Measurements from ENCODE around the gene DCLK1. TPM values are rescaled to one million over a fixed set of nuclear protein-coding genes. Genes with fewer than 3 reads are reported as not detected.

DCLK1 gene
- total RNA-seq, 1 experiment from 2014 or later: 0.10 TPM

GRCh38 chr13:36068991-36069390, 62.2 kb downstream of the DCLK1 start:
- Histone ChIP-seq H3K4me1 (ENCODE audit: control insufficient read depth in 1 of 2, insufficient read depth in 2 of 2, low read length in 2 of 2) (no peaks in the 10 kb centered on the region), H3K9me3 (ENCODE audit: control insufficient read depth in 1 of 2, insufficient read depth in 1 of 2, low read depth in 1 of 2, low read length in 2 of 2) (peaks cover 0 to 9% of the 10 kb centered on the region in 2 experiments; a peak in 1 of 4 replicates), H3K9ac (ENCODE audit: low read length) (no peak overlapping the region), H4K20me1 (ENCODE audit: insufficient read depth) (no peaks in the 10 kb centered on the region), H3K27ac (ENCODE audit: low read depth, low read length) (no peak overlapping the region), H3K4me3 (replicated peaks in 1 of 2; ENCODE audit: low read depth in 1 of 2, low read length in 2 of 2) (no peak overlapping the region), H2AFZ (ENCODE audit: low read depth, low read length, poor library complexity, severe bottlenecking) (no peak overlapping the region), H3K79me2 (ENCODE audit: insufficient read depth, low read length) (no peaks in the 10 kb centered on the region), H3K36me3 (ENCODE audit: control insufficient read depth in 1 of 2, insufficient read depth in 2 of 2, low read length in 2 of 2) (no peaks in the 10 kb centered on the region), H3K27me3 (ENCODE audit: insufficient read depth, low read length) (no peaks in the 10 kb centered on the region), H3K4me2 (ENCODE audit: low read length) (no peak overlapping the region), H3K9me2 (ENCODE audit: insufficient read depth) (no peaks in the 10 kb centered on the region)
- intact Hi-C loops (cut with micrococcal nuclease): no loop called here
- BruUV-seq (replicated peaks): no TSS peak
- ChIA-PET POLR2A (no interaction called here), RAD21 (ENCODE audit: low non-redundant PET in 1 of 2, low total read pairs in 2 of 2, uncharacterized antibody in 2 of 2, unreplicated experiment in 2 of 2) (no interaction called here), CTCF (no interaction called here)
- no peak for DNase-seq (ENCODE audit: low read depth, low spot score)
- no peak for ATAC-seq
- TF ChIP-seq ZFX (IDR thresholded peaks at IDR 0.05): no peak
- TF ChIP-seq ATF3 (IDR thresholded peaks at IDR 0.05): no peak
- TF ChIP-seq CEBPB (IDR thresholded peaks at IDR 0.05; ENCODE audit: low read depth): no peak
- TF ChIP-seq TCF7L2 (IDR thresholded peaks at IDR 0.05; ENCODE audit: borderline replicate concordance, extremely low read depth, insufficient read depth, insufficient read length): no peak
- no peak for TF ChIP-seq EZH2phosphoT487 (IDR thresholded peaks at IDR 0.05; ENCODE audit: borderline replicate concordance)
- no peak for TF ChIP-seq MAX (IDR thresholded peaks at IDR 0.05)
- TF ChIP-seq EGR1 (IDR thresholded peaks at IDR 0.05; ENCODE audit: low read depth): no peak
- no peak for TF ChIP-seq CBX3 (IDR thresholded peaks at IDR 0.05; ENCODE audit: low read depth)
- TF ChIP-seq SIN3A (IDR thresholded peaks at IDR 0.05; ENCODE audit: low read depth): no peak
- TF ChIP-seq YY1 (IDR thresholded peaks at IDR 0.05; ENCODE audit: extremely low read depth, insufficient replicate concordance, low read depth, low read length): no peak
- TF ChIP-seq RAD21 (IDR thresholded peaks at IDR 0.05; ENCODE audit: low read depth): no peak
- TF ChIP-seq ZNF274 (IDR thresholded peaks at IDR 0.05; ENCODE audit: low read depth, low read length): no peak
- TF ChIP-seq POLR2A (IDR thresholded peaks at IDR 0.05; ENCODE audit: borderline replicate concordance, extremely low read depth, insufficient read depth, insufficient read length): no peak
- TF ChIP-seq JUND (IDR thresholded peaks at IDR 0.05): no peak
- TF ChIP-seq ELF1 (IDR thresholded peaks at IDR 0.05; ENCODE audit: borderline replicate concordance, low read depth): no peak
- no peak for TF ChIP-seq SP1 (IDR thresholded peaks at IDR 0.05; ENCODE audit: low read depth)
